GM19455 (cell line): ENCODE data around the gene CORO1A.
"Not testable (repeated sequence)": the region's sequence is repeated elsewhere in the genome, so short reads cannot be mapped to it uniquely, and the experiment has no call there.

Experiments
- ATAC-seq: cut with Tn5 transposase; IDR thresholded peaks from one replicate; pipeline ENCODE4 v1.9.1; 2021; ENCODE audit not compliant: unreplicated experiment

CORO1A gene

GRCh38 chr16:30169416-30169815 lies 14.0 kb upstream of the CORO1A start:
- ATAC-seq, result not testable (repeated sequence)

DNA sequence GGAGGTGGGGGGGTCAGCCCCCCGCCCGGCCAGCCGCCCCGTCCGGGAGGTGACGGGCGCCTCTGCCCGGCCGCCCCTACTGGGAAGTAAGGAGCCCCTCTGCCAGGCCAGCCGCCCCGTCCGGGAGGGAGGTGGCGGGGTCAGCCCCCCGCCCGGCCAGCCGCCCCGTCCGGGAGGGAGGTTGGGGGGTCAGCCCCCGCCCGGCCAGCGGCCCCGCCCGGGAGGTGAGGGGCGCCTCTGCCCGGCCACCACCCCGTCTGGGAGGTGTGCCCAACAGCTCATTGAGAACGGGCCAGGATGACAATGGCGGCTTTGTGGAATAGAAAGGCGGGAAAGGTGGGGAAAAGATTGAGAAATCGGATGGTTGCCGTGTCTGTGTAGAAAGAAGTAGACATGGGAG lies 13.3 kb upstream of the CORO1A start:
- ATAC-seq, result not testable (repeated sequence)

DNA sequence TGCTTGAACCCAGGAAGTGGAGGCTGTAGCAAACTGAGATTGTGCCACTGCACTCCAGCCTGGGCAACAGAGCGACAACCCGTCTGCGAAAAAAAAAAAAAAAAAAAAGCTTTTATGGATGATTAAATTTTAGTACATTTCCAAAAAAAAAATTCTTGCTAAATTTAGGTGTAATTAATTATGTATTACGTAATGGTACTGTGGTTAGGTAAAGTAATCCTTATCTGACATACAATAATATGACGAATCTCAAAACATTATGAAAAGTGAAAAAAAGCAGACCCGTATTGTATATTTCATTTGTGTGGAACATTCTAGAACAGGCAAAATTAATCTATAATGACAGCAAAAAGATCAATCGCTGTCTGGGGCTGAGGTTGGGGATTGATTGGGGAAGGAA lies 10.3 kb upstream of the CORO1A start:
- no peak for ATAC-seq

GRCh38 chr16:30176876-30177275 lies 6.5 kb upstream of the CORO1A start:
- ATAC-seq, result not testable (repeated sequence)

DNA sequence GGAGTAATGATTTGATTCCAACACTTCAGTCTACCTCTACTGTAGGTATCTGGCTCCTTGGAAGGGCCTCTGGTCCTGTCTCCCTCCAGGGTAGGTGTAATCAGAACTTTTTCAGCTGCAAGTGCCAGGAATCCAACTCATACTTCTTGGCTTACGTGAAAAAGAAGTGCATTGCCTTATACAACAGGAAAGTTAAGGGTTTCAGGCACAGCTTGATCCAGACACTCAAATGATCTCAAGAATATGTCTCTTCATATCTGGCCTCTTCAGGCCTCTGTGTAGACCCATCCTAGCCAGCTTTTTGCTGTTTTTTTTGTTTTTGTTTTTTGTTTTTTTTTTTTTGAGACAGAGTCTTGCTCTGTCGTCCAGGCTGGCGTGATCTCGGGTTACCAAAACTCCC lies 4.2 kb upstream of the CORO1A start:
- ATAC-seq, result no peak

DNA sequence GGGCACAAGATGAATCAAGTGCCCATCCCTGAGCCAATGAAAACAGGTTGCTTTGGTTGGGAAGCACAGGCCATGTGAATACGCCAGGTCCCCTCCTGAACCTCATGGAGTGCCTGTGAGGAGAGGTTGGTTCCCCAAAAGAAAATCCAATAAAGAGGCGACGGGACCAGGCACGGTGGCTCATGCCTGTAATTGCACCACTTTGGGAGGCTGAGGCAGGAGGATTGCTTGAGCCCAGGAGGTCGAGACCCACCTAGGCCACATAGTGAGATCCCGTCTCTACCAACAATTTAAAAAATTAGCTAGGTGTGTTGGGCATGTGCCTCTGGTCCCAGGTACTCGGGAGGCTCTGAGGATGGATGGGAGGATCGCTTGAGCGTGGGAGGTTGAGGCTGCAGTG lies 3.5 kb upstream of the CORO1A start:
- no peak for ATAC-seq

- no peak for ATAC-seq
Measured at GRCh38 chr16:30180741-30181140, 2.7 kb upstream of the CORO1A start.

- no peak for ATAC-seq
Measured at GRCh38 chr16:30184096-30184890, 891 bp downstream of the CORO1A start.

DNA sequence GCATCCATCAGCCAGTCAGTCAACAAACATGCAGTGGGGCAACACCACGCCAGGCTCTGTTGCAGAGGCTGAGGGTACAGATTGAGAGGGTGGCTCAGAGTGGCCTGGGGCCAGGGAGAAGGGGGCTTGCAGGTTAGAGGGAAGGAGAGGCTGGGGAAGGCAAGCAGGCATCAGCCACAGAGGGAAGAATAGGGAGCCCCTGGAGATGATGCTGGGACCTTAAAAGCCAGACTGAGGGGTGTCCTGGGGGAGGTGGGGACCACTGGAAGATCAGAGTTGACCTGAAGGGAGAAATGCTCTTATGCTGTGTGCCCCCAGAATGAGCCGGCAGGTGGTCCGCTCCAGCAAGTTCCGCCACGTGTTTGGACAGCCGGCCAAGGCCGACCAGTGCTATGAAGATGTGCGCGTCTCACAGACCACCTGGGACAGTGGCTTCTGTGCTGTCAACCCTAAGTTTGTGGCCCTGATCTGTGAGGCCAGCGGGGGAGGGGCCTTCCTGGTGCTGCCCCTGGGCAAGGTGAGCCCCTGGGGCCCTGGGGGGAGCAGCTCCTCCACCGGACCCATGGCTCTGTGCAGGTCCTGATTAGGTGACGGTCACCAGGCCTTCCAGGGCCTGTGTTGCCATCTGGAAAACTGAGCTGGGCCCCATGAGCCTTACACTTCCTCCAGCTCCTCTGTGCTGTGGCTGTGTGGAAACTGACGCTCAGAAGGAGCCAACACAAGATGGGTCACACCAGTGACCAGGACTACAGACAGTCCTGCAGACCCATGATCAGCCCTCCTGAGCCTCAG lies 1.7 kb downstream of the CORO1A start:
- ATAC-seq, result peak; percentile 0

DNA sequence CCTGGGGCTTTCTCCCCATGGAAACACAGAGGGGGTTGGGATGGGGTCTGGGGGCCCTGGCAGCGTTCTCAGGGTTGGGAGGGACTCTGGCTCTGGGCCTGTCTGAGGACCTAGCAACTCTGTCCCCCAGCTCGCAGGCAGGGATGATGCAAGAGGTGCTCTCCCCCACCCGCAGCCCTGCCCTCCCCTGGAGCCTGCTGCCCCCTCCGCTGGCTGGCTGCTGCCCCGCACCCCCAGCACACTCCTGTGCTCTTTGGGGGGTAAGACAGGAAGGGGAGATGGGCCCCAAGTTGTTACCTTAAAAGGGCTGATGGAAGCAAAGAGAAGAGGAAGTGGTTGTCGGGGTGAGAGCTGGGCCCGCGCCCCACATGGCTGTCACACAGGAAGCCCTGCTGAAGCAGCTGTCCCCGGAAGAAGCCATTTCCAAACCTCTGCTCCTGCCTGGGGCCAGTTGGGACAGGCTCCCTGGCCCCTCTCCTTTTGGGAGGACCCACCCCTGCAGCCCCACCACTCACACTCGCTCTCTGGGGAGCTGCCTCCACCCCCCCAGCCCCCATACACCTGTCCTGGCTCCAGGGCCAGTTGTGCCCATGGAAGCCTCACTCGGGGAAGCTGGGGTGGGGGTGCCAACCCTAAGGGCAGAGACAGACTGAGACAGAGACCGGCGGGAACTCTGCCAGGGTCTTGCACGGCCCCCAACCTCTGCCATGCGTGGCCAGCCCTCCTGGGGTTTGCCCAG lies 2.5 kb downstream of the CORO1A start:
- ATAC-seq, result peak; percentile 33

DNA sequence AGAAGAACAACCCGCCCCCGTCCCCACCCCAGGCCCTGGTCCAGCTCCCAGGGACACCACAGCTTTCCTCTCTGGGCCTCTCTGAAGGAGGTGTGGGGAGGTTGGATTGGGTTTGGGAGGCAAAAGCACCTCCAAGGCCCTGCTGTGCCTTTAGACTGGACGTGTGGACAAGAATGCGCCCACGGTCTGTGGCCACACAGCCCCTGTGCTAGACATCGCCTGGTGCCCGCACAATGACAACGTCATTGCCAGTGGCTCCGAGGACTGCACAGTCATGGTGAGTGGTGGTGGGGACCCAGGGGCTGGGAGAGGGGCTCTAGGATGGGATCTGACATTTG lies 3.0 kb downstream of the CORO1A start:
- no peak for ATAC-seq

DNA sequence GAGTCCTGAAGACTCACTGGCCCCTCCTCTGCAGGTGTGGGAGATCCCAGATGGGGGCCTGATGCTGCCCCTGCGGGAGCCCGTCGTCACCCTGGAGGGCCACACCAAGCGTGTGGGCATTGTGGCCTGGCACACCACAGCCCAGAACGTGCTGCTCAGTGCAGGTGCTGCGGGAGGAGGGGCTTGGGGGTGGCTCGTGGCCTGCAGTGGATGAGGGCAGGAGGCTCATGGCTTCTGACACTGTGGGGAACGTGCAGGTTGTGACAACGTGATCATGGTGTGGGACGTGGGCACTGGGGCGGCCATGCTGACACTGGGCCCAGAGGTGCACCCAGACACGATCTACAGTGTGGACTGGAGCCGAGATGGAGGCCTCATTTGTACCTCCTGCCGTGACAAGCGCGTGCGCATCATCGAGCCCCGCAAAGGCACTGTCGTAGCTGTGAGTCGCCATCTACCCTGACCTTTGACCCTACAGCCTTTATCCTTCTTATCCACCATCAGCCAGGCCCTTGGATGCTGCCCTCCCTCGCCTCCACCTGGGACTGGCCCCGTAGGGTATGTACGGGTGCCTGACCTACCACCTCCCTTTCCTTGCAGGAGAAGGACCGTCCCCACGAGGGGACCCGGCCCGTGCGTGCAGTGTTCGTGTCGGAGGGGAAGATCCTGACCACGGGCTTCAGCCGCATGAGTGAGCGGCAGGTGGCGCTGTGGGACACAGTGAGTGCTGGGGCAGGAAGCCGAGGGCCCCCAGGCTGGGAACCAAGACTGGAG lies 3.6 kb downstream of the CORO1A start:
- ATAC-seq, result no peak

DNA sequence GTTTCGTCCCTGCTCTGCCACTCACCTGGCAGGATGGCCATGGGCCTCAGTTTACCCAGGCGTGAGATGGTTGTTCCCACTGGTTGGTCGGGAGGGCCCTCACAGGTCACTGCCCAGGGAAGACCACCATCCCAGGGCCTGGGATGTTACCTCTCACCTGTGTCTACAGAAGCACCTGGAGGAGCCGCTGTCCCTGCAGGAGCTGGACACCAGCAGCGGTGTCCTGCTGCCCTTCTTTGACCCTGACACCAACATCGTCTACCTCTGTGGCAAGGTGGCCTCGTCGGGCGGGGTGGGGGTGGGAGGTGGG lies 4.1 kb downstream of the CORO1A start:
- no peak for ATAC-seq

GRCh38 chr16:30187971-30188561 lies 4.7 kb downstream of the CORO1A start:
- ATAC-seq, result no peak

DNA sequence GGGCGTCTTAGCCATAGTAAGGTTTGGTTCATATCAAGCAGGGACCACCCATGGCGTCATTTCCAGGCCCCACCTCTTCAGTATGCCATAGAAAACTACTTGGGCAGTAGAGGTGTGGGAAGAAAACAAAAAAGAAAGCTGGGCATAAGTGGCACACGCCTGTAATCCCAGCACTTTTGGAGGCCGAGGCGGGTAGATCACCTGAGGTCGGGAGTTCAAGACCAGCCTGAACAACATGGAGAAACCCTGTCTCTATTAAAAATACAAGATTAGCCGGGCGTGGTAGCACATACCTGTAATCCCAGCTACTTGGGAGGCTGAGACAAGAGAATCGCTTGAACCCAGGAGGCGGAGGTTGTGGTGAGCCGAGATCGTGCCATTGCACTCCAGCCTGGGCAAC lies 7.8 kb downstream of the CORO1A start:
- ATAC-seq, result not testable (repeated sequence)

DNA sequence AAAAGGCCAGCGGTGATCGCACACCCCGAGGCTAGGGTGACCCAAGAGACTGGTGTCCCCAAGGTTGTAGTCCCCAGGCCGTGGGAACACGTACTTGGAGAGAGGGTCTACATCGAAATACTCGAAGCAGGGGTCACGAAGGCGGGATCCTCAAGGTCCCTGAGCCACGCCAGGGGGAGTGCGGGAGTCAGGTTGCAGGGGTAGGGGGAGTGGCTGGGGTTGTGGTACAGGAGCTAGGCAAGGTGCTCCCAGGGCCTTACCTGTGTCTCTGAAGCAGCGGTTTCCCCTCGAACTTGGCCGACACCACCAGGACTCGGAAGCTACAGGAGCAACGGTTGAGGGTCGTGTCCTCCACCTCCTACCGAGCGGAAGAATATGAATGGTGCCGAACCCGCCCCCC lies 9.7 kb downstream of the CORO1A start:
- peak; percentile 10 for ATAC-seq

- ATAC-seq, result peak; percentile 82
Measured at GRCh38 chr16:30193615-30194014, 10.2 kb downstream of the CORO1A start, which contains the start of the genes BOLA2B and SLX1A. BOLA2B (minus strand) TSS chr16:30193666; CDS start chr16:30193595, 71 bp downstream. SLX1A (plus strand) TSS chr16:30193875; CDS start chr16:30194085, 210 bp downstream.

DNA sequence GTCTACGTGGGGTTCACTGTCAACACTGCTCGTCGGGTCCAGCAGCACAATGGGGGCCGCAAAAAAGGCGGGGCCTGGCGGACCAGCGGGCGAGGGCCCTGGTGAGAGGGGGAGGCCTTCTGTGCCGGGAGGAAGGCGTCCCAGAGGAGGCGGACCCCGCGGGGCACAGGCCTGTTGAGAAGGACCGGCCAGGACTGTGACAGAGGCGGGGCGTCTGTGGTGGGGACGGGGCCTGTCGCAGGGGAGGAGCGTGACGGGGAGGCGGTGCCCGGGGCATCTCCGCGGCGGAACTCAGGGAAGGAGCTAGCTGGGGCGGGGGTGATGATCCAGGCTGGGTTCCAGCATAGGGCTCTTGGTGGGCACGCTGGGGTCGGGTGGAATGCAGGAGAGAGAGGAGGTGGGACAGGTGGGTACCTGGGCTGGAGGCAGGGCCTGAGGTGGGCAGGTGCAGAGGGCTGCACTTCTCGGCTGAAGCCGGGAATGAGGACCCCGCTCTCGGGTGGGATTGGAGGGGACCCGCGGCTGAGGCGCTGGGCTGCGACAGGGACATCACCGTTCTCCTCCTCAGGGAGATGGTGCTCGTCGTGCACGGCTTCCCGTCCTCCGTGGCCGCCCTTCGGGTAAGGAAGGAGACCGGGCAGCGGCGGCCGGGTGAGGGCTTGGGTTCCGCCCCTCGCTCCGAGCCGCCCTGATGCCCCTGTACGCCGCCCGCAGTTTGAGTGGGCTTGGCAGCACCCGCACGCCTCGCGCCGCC lies 10.9 kb downstream of the CORO1A start:
- ATAC-seq, result peak; percentile 66

DNA sequence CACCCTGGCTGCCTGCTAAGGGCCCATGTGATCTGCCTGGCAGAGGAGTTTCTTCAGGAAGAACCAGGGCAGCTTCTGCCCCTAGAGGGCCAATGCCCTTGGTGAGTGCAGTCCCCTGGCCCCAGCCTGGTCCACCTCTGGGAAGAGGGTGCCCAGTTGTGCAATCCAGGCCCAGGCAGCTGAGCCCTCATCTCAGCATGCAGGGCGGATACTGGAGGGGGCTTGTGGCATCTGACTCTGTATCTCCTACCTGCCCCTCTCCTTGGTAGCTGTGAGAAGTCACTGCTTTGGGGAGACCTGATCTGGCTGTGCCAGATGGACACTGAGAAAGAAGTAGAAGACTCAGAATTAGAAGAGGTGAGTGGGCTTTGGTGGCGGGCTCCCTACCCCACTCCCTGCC lies 13.6 kb downstream of the CORO1A start:
- not testable (repeated sequence) for ATAC-seq

DNA sequence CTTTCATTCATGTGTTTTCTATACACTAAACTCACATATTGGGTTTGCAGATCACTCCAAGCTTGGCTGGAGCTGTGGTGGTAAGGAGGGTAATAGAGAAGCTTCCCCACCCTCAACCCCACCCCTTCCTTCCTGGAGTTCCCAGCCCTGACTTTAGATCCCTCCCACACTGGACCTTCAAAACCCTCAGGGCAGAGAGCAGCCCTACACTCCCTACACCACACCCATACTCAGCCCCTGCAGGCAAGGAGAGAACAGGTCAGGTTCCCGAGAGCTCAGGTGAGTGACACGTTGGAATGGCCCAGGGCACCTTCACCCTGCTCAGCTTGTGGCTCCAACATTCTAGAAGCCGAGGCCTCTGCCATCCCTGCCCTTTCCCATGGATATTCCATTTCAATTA lies 15.6 kb downstream of the CORO1A start, which contains the start of gene SULT1A3:
Gene SULT1A3 (plus strand): TSS at position 207 of the 400 bp plus-strand sequence. CDS start 1,474 bp downstream, outside the sequence.
- not testable (repeated sequence) for ATAC-seq
